Endothelial cell of umbilical vein (primary cell): Measurements from ENCODE around the gene SLC1A1. TPM values are rescaled to one million over a fixed set of nuclear protein-coding genes. Genes with fewer than 3 reads are reported as not detected.

Experiments
- BruUV-seq: library from RNA; stranded (reverse); fragments of 400-500 nt; replicated peaks from 2 replicates; lab custom pipeline; 2021; lab: Mats Ljungman, UMichigan
- CTCF ChIA-PET: fragments of 300-600, 350-600 bp; sonication (Branson Sonifier 250); formaldehyde crosslinking; loops from one replicate; lab custom pipeline; 2021; ENCODE audit warnings: antibody characterized with exemption, inconsistent platforms; lab: Charles Lee
- POLR2A ChIA-PET: fragments of 300-600, 350-600 bp; sonication (Branson Sonifier 250); formaldehyde crosslinking; loops from one replicate; lab custom pipeline; 2021; ENCODE audit warnings: antibody characterized with exemption, inconsistent platforms; lab: Charles Lee
- DNase-seq: peaks from one replicate; pipeline ENCODE4 v3.0.0-alpha.2; 2011; ENCODE audit warnings: low read depth, low spot score
- FAIRE-seq: peaks from 2 replicates; lab custom pipeline; 2011; peaks lifted over from hg19 to GRCh38; lab: Jason Lieb, UNC
- H2AFZ ChIP-seq: 2 replicates; pipeline ENCODE4 v1.6.0; 2012; ENCODE audit warnings: low read depth, low read length, control low read depth, inconsistent platforms
- H3K27ac ChIP-seq: 2 replicates; pipeline ENCODE4 v1.5.1; 2011; ENCODE audit warnings: low read depth, mild to moderate bottlenecking, control low read depth, low read length, moderate library complexity; ENCODE audit not compliant: insufficient read depth
- H3K27me3 ChIP-seq, 2 experiments: 2 replicates each; pipeline versions ENCODE4 v1.6.0 to v1.6.1; 2011; ENCODE audit warnings: low read length in 2 of 2, mixed read lengths in 1 of 2; ENCODE audit not compliant: control insufficient read depth in 2 of 2, insufficient read depth in 2 of 2
- H3K36me3 ChIP-seq, 2 experiments: 2 replicates in 1 of 2; 3 replicates in 1 of 2; pipeline ENCODE4 v1.5.1; 2011; ENCODE audit warnings: low read length in 2 of 2, mild to moderate bottlenecking in 1 of 2, moderate library complexity in 1 of 2; ENCODE audit not compliant: control insufficient read depth in 2 of 2, insufficient read depth in 2 of 2; ENCODE audit errors: extremely low read depth in 1 of 2
- H3K4me1 ChIP-seq: 3 replicates; pipeline ENCODE4 v1.5.1; 2011; ENCODE audit warnings: mild to moderate bottlenecking, low read length; ENCODE audit not compliant: control insufficient read depth, insufficient read depth; ENCODE audit errors: extremely low read depth
- H3K4me2 ChIP-seq: 2 replicates; pipeline ENCODE4 v1.6.1; 2011; ENCODE audit warnings: low read length, control low read depth, mixed read lengths; ENCODE audit not compliant: insufficient read depth
- H3K4me3 ChIP-seq, 3 experiments: fragments of 200-600 bp in 1 of 3; sonication (generic), shearing (Covaris generic) in 1 of 3; replicated peaks in 1 of 3; 2 replicates each; pipeline ENCODE4 v1.5.1; 2011 to 2016; ENCODE audit warnings: control low read depth in 3 of 3, low read length in 3 of 3, mild to moderate bottlenecking in 2 of 3, inconsistent platforms in 1 of 3, low read depth in 1 of 3, moderate library complexity in 1 of 3; ENCODE audit not compliant: insufficient read depth in 1 of 3
- H3K79me2 ChIP-seq: 2 replicates; pipeline ENCODE4 v1.6.0; 2012; ENCODE audit warnings: low read length, inconsistent platforms; ENCODE audit not compliant: control insufficient read depth, insufficient read depth
- H3K9ac ChIP-seq: replicated peaks from 2 replicates; pipeline ENCODE3; 2011; ENCODE audit warnings: low read length, control low read depth; ENCODE audit not compliant: insufficient read depth; ENCODE audit errors: extremely low read depth
- H3K9me1 ChIP-seq: replicated peaks from 3 replicates; pipeline ENCODE4 v1.6.0; 2011; ENCODE audit warnings: mild to moderate bottlenecking, low read length; ENCODE audit not compliant: control insufficient read depth, insufficient read depth; ENCODE audit errors: extremely low read depth
- H3K9me3 ChIP-seq: replicated peaks from 2 replicates; pipeline ENCODE4 v1.5.1; 2012; ENCODE audit warnings: low read length, inconsistent platforms; ENCODE audit not compliant: control insufficient read depth, insufficient read depth
- H4K20me1 ChIP-seq: replicated peaks from 2 replicates; pipeline ENCODE3; 2011; ENCODE audit warnings: mild to moderate bottlenecking, low read length; ENCODE audit not compliant: control insufficient read depth, insufficient read depth; ENCODE audit errors: extremely low read depth
- CTCF ChIP-seq, 2 donors: IDR thresholded peaks; 1 replicate in 1 of 2; 2 replicates in 1 of 2; pipeline ENCODE4 v1.5.1; 2011; ENCODE audit warnings: low read length in 2 of 2, mild to moderate bottlenecking in 2 of 2, moderate library complexity in 2 of 2, control low read depth in 1 of 2, inconsistent platforms in 1 of 2, low read depth in 1 of 2; ENCODE audit not compliant: insufficient read depth in 1 of 2; ENCODE audit errors: extremely low read depth in 1 of 2
- EZH2 ChIP-seq: IDR thresholded peaks from 2 replicates; pipeline ENCODE4 v1.6.1; 2012; ENCODE audit warnings: borderline replicate concordance, low read depth, mild to moderate bottlenecking, moderate library complexity, low read length, inconsistent platforms; ENCODE audit not compliant: severe bottlenecking
- FOS ChIP-seq: IDR thresholded peaks from 2 replicates; pipeline ENCODE4 v1.6.1; 2011; ENCODE audit warnings: mild to moderate bottlenecking, low read length, moderate library complexity, borderline replicate concordance; ENCODE audit not compliant: insufficient read depth
- GATA2 ChIP-seq: IDR thresholded peaks from 2 replicates; pipeline ENCODE4 v1.7.0; 2011; ENCODE audit warnings: low read depth, mild to moderate bottlenecking, moderate library complexity, mixed read lengths, low read length; ENCODE audit not compliant: insufficient read length, insufficient read depth
- JUN ChIP-seq: IDR thresholded peaks from 2 replicates; pipeline ENCODE4 v1.6.1; 2011; ENCODE audit warnings: borderline replicate concordance, low read depth; ENCODE audit not compliant: insufficient read length, insufficient read depth
- MAX ChIP-seq: IDR thresholded peaks from 2 replicates; pipeline ENCODE4 v1.6.1; 2011; ENCODE audit not compliant: insufficient read depth, insufficient read length
- MYC ChIP-seq: IDR thresholded peaks from one replicate; pipeline ENCODE4 v1.6.1; 2011; ENCODE audit warnings: mild to moderate bottlenecking, low read depth, low read length
- POLR2A ChIP-seq: IDR thresholded peaks from 2 replicates; pipeline ENCODE4 v1.6.1; 2012; ENCODE audit warnings: low read depth, mild to moderate bottlenecking, control low read depth, low read length
- POLR2AphosphoS5 ChIP-seq: IDR thresholded peaks from 2 replicates; pipeline ENCODE4 v1.6.1; 2012; ENCODE audit warnings: low read depth, mild to moderate bottlenecking, control low read depth, low read length, moderate library complexity; ENCODE audit not compliant: insufficient read depth
- dilution Hi-C: fragments of 300-500 bp; cut with MboI; formaldehyde crosslinking; loops from one replicate; pipeline ENCODE4 v1.15.0; 2019; ENCODE audit warnings: low sequenced_read_pairs; ENCODE audit not compliant: extremely low pct_ligation_motif_present
- intact Hi-C: fragments of 100-400 bp; cut with micrococcal nuclease; formaldehyde crosslinking; loops from one replicate; pipeline ENCODE4 v1.10.0; 2022
- polyA plus RNA-seq, 4 experiments: library from polyadenylated mRNA; depleted of rRNA in 3 of 4; stranded (reverse) in 3 of 4; unstranded in 1 of 4; fragments of >200 nt; gene quantifications; 2 replicates each; pipeline versions ENCODE4 v1.2.1 to v1.2.3, GENCODE V29; 2011 to 2012; ENCODE audit warnings: missing spikeins in 1 of 4
- total RNA-seq: library from RNA; stranded (reverse); gene quantifications from 2 replicates; pipeline ENCODE4 v1.2.3, GENCODE V29; 2021

SLC1A1 gene
- total and polyA plus RNA-seq, 2 donors (not counting 3 experiments of a cell fraction or from before 2014, with no cell fraction given), result 5.8 to 8.3 TPM

GRCh38 chr9:4594994-4595393, 104.7 kb downstream of the SLC1A1 start:
- Histone ChIP-seq H4K20me1 (no peaks in the 10 kb centered on the region), H3K27me3 (no peaks in the 10 kb centered on the region), H3K4me3 (no peak overlapping the region), H2AFZ (no peak overlapping the region), H3K9me1 (no peaks in the 10 kb centered on the region), H3K9me3 (no peaks in the 10 kb centered on the region), H3K36me3 (no peaks in the 10 kb centered on the region), H3K27ac (no peak overlapping the region), H3K9ac (no peak overlapping the region), H3K4me1 (peaks cover 17% of the 10 kb centered on the region), H3K4me2 (no peak overlapping the region), H3K79me2 (no peaks in the 10 kb centered on the region)
- TF ChIP-seq MAX (no peak), MYC (no peak), GATA2 (no peak), FOS (no peak), POLR2A (no peak), CTCF (IDR thresholded peaks at IDR 0.05; ENCODE audit: extremely low read depth in 1 of 2, insufficient read depth in 1 of 2, low read depth in 1 of 2, low read length in 2 of 2) (no peak), EZH2 (no peak), POLR2AphosphoS5 (no peak), JUN (no peak)
- dilution Hi-C loops (no loop called here), intact Hi-C loops (loop anchor here (5.0 kb wide), 1 partner anchor 147 kb away; the partner anchor contains the start of gene AK3)
- CTCF ChIA-PET, result interaction anchor here (2.4 kb wide), 1 partner anchor 9 kb away, joined by 13 read pairs; no protein-coding TSS in a partner anchor
- no TSS peak for BruUV-seq
- no peak for DNase-seq
- FAIRE-seq, result no peak
- POLR2A ChIA-PET, result no interaction called here
